Choroid plexus epithelial cell (primary cell): Measurements from ENCODE around the gene FXYD5.
A peak's percentile ranks its signal among the peaks of the same experiment; 100 is the strongest.

Experiments used
- DNase-seq: peaks from one replicate; pipeline ENCODE4 v3.0.0-alpha.2; 2010; ENCODE audit warnings: low read depth
- H3K4me3 ChIP-seq: 2 replicates; pipeline ENCODE4 v1.5.1; 2011; ENCODE audit warnings: low read depth, mild to moderate bottlenecking, control low read depth, low read length, moderate library complexity
- CTCF ChIP-seq: conservative IDR thresholded peaks from 2 replicates; pipeline ENCODE4 v1.5.1; 2011; ENCODE audit warnings: low read depth, mild to moderate bottlenecking, control low read depth, inconsistent platforms, low read length, moderate library complexity

FXYD5 gene

GRCh38 chr19:35153701-35154524, 622 bp upstream of the FXYD5 start:
- peak overlapping the region; percentile 76 for H3K4me3 ChIP-seq
- peak; percentile 36 for DNase-seq
- peak; percentile 68 for TF ChIP-seq CTCF

- peak overlapping the region; percentile 76 for H3K4me3 ChIP-seq
- no peak for TF ChIP-seq CTCF
- no peak for DNase-seq
These were observed 906 bp downstream of the FXYD5 start for GRCh38 chr19:35155441-35155840.

- no peak for TF ChIP-seq CTCF
- DNase-seq: no peak
- H3K4me3 ChIP-seq: no peak overlapping the region
These were observed 1.6 kb downstream of the FXYD5 start for GRCh38 chr19:35155981-35156672.

- DNase-seq: no peak
- no peak overlapping the region for H3K4me3 ChIP-seq
- no peak for TF ChIP-seq CTCF
These were observed 2.1 kb downstream of the FXYD5 start for GRCh38 chr19:35156673-35157014.

GRCh38 chr19:35157431-35157830, 2.9 kb downstream of the FXYD5 start:
- no peak for TF ChIP-seq CTCF

GRCh38 chr19:35159606-35160005, 5.1 kb downstream of the FXYD5 start:
- TF ChIP-seq CTCF: no peak
- no peak overlapping the region for H3K4me3 ChIP-seq
- no peak for DNase-seq

More at GRCh38 chr19:35157431-35157830, 2.9 kb downstream of the FXYD5 start:
- H3K4me3 ChIP-seq: no peak overlapping the region
- DNase-seq: no peak
